Dermis microvascular lymphatic vessel endothelial cell (primary cell): ENCODE measurements around the gene ZNF684. TPM values are rescaled to one million over a fixed set of nuclear protein-coding genes. Genes with fewer than 3 reads are reported as not detected.

ENCODE experiments used
- DNase-seq, 2 donors: peaks; one replicate each; pipeline versions ENCODE4 v3.0.0 to v3.0.0-alpha.2; 2010; ENCODE audit warnings: low read depth in 2 of 2
- total RNA-seq: library from RNA; depleted of rRNA; stranded (reverse); fragments of >200 nt; gene quantifications from 2 replicates; pipeline ENCODE4 v1.2.1, GENCODE V29; 2014

Gene ZNF684
- total RNA-seq, 1 donor from 2014 or later, result 2.1 TPM

GRCh38 chr1:40567825-40568224 lies 36.4 kb downstream of the ZNF684 start:
- DNase-seq, result no peak

- DNase-seq, result peak; percentile 76 to 95
Measured at GRCh38 chr1:40574805-40575204, 43.4 kb downstream of the ZNF684 start.

DNA sequence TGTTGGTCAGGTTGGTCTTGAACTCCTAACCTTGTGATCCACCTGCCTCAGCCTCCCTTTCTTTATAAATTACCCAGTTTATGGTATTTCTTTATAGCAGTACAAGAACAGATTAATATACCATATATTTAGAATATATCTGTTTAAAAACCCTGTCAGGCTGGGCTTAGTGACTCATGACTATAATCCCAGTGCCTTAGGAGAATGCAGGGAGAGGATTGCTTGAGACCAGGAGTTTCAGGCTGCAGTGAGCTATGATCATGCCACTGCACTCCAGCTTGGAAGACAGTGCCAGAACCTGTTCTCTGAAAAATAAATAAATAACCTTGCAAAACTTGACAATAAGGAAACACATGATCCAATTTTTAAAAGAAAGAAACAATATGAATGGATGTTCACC lies 43.9 kb downstream of the ZNF684 start:
- DNase-seq, result peak in 1 of 2 donors; percentile 15

DNA sequence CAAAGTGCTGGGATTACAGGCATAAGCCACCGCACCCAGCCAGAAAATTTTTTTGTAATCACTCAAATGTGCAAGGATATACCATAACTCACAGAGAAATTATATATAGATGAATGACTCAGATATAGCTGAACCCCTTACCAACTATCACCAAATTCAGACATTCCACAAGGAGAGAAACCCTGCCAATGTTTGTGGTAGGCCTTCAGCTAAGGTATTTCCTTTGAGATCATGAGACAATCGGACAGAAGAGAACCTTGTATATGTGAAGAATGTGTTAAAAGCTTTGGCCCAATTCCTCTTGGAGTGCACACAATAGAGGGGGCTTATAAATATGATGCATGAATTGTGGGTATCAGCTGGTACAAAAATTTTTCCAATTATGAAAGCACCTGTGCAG lies 50.7 kb downstream of the ZNF684 start:
- DNase-seq, result no peak

DNA sequence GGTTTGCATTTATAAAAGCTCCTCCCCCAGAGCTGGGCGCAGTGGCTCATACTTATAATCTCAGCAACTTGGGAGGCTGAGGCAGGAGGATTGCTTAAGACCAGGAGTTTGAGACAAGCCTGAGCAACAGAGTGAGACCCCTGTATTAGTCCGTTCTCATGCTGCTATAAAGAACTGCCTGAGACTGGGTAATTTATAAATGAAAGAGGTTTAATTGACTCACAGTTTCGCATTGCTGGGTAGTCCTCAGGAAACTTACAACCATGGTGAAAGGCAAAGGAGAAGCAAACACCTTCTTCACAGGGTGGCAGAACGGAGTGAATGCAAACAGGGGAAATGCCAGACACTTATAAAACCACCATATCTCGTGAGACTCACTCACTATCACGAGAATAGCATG lies 52.5 kb downstream of the ZNF684 start:
- no peak for DNase-seq

DNA sequence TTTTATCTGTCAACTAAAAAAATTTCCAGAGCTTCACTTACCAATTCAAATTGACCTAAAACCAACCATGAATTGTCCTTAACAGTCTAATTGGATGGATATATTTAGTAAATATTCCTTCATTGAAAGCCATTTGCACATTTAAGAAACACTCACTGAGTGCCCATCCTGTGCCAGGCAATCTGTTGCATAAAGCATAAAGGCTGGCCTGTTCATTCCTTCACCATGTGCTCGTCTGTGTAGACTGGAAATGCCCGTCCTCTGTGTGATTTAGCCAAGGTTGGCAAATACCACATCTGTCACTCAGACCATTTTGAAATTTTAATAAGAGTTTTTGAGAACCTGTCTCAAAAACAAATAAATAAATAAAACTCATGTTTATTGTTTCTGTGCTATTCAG lies 57.1 kb downstream of the ZNF684 start:
- no peak for DNase-seq

GRCh38 chr1:40592107-40592803 lies 60.8 kb downstream of the ZNF684 start:
- peak; percentile 18 to 55 for DNase-seq

DNA sequence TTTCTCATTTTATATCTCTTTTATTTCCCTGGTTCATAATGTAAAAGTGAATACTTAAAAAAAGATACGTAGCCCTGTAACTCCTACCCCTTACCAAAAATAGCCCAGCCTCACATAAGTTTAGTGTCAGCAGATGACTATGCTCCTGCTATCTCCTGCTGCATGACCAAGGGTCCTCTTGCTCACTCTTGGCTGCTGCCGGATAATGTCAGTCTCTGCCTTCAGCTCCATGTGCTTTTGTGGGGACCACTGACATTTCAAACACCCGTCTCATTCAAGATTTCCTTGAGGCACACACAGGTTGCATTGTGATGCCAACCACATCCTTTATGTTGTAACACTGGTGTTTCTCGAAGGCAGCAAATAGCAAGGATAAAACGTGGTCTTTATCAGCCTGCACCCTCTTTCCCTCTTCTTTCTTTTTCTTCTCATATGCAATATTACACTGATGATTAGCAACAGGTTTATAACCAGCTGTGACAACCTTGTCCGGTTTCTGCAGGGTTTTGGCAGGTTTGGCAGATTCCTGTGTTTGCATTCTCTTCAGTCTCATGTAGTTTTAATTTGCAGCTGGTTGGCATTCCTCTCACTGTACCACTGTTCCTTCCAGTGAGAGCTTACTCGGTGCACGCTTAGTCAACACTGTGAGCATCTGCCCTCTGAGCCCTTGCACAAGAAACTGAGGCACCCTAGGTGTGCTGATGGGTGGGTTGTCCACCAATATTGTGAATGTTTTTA lies 62.2 kb downstream of the ZNF684 start:
- DNase-seq, result no peak

DNA sequence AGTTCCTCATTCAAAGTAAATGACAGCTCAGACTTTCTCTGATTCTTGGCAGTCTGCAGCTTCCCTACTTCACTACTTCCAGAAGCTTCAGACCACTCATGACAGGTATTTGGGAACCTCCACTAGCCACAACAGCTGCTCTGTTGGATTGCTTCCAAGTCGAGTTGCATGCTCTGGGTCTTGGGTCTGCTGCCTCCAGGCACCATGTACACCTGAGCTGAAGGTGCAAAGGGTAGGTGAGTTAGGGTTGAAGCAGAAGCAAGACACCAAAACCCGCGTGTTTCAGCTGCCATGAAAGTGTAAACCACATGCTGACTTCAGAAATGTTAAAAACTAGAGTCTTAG lies 62.7 kb downstream of the ZNF684 start:
- no peak for DNase-seq

DNA sequence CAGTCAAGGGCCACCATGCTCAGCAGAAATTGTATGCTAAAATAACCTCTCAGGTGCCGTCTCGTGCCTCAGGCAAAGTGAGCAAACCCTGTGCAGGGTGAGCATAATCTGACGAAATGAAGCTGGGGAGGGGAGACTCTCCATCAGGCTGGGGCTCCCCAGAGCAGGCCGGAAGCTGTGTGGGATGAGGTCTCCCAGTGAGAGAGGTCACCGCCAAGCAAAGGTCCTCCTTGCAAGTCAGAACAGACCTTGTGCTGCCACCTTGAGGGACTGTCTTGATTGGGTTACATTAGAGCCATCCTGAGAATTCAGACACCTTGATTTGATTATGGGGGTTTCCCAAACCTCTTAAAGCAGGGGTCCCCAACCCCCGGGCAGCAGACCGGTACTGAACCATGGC lies 64.2 kb downstream of the ZNF684 start:
- no peak for DNase-seq

Other genes with a start within 250 kb of the ZNF684 start
- 0.39 and 0.51 TPM in 2 replicates for gene COL9A2, start 214.4 kb upstream of the ZNF684 start, total RNA-seq
- gene SMAP2, start 157.9 kb upstream of the ZNF684 start, total RNA-seq, result 3.7 and 4.2 TPM in 2 replicates
- gene ZFP69B, start 81.2 kb upstream of the ZNF684 start, total RNA-seq, result 0.77 and 0.89 TPM in 2 replicates
- gene ZFP69, start 54.3 kb upstream of the ZNF684 start, total RNA-seq, result 1.4 and 1.5 TPM in 2 replicates
- 6.0 and 7.6 TPM in 2 replicates for gene EXO5, start 22.9 kb upstream of the ZNF684 start, total RNA-seq
- 0.38 and 0.39 TPM in 2 replicates for gene RIMS3, start 134.0 kb downstream of the ZNF684 start, total RNA-seq
- 13.0 and 18.6 TPM in 2 replicates for gene NFYC, start 160.1 kb downstream of the ZNF684 start, total RNA-seq